DOHH2 (cell line): ENCODE measurements around the gene SLC1A3.
A peak's percentile ranks its signal among the peaks of the same experiment; 100 is the strongest.

ENCODE experiments used
- H3F3A ChIP-seq: fragments of 200-600 bp; sonication (generic), shearing (Covaris generic); 2 replicates; pipeline ENCODE4 v1.6.0; 2016; ENCODE audit warnings: antibody characterized with exemption, mild to moderate bottlenecking; ENCODE audit not compliant: control insufficient read depth, insufficient read depth
- H3K27ac ChIP-seq: fragments of 200-600 bp; sonication (generic); 2 replicates; pipeline ENCODE4 v1.5.1; 2014; ENCODE audit warnings: low read depth, mild to moderate bottlenecking, low read length, moderate library complexity
- H3K27me3 ChIP-seq: fragments of 200-600 bp; sonication (generic); 2 replicates; pipeline ENCODE4 v1.6.1; 2014; ENCODE audit warnings: mild to moderate bottlenecking, low read length, mixed read lengths; ENCODE audit not compliant: control insufficient read depth
- H3K36me3 ChIP-seq: fragments of 200-600 bp; sonication (generic); 2 replicates; pipeline ENCODE4 v1.6.1; 2014; ENCODE audit warnings: mild to moderate bottlenecking, low read length, moderate library complexity, mixed read lengths; ENCODE audit not compliant: control insufficient read depth
- H3K4me1 ChIP-seq: fragments of 200-600 bp; sonication (generic); 2 replicates; pipeline ENCODE4 v1.6.1; 2014; ENCODE audit warnings: mild to moderate bottlenecking, low read length, mixed read lengths; ENCODE audit not compliant: control insufficient read depth
- H3K4me2 ChIP-seq: fragments of 200-600 bp; sonication (generic); 2 replicates; pipeline ENCODE4 v1.6.0; 2014; ENCODE audit warnings: mild to moderate bottlenecking, low read length, moderate library complexity
- H3K4me3 ChIP-seq: fragments of 200-600 bp; sonication (generic); 2 replicates; pipeline ENCODE4 v1.5.1; 2014; ENCODE audit warnings: mild to moderate bottlenecking, low read length, mixed read lengths
- H3K79me2 ChIP-seq: fragments of 200-600 bp; sonication (generic); 2 replicates; pipeline ENCODE4 v1.6.1; 2014; ENCODE audit warnings: mild to moderate bottlenecking, low read length, mixed read lengths; ENCODE audit not compliant: control insufficient read depth
- H3K9me2 ChIP-seq: fragments of 200-600 bp; sonication (generic); replicated peaks from 2 replicates; pipeline ENCODE4 v1.6.1; 2014; ENCODE audit warnings: mild to moderate bottlenecking, low read length, mixed read lengths; ENCODE audit not compliant: control insufficient read depth
- H3K9me3 ChIP-seq: fragments of 200-600 bp; sonication (generic); 2 replicates; pipeline ENCODE4 v1.6.1; 2014; ENCODE audit warnings: antibody characterized with exemption, low read length, mixed read lengths; ENCODE audit not compliant: control insufficient read depth, insufficient read depth
- H4K20me1 ChIP-seq: fragments of 200-600 bp; sonication (generic); 2 replicates; pipeline ENCODE4 v1.6.0; 2014; ENCODE audit warnings: low read depth, mild to moderate bottlenecking, antibody characterized with exemption, low read length, moderate library complexity; ENCODE audit not compliant: control insufficient read depth, insufficient read depth
- CTCF ChIP-seq: fragments of 200-600 bp; sonication (generic); IDR thresholded peaks from one replicate; pipeline ENCODE4 v1.5.1; 2014; ENCODE audit warnings: antibody characterized with exemption, mild to moderate bottlenecking, low read depth, low read length; ENCODE audit not compliant: poor library complexity, severe bottlenecking
- EZH2phosphoT487 ChIP-seq: fragments of 200-600 bp; sonication (generic); IDR thresholded peaks from 2 replicates; pipeline ENCODE4 v1.6.1; 2017; ENCODE audit warnings: borderline replicate concordance, mild to moderate bottlenecking, antibody characterized with exemption, low read length, moderate library complexity, mixed read lengths

Gene SLC1A3

GRCh38 chr5:36690041-36690961, 83.9 kb downstream of the SLC1A3 start:
- H3K27ac ChIP-seq, result peak overlapping the region; percentile 39; the same call in 1 of the 2 replicates
- H3K4me1 ChIP-seq, result peaks cover 50% of the 10 kb centered on the region
- H3K4me3 ChIP-seq, result peak overlapping the region; percentile 91
- peak overlapping the region; percentile 97 for H3K4me2 ChIP-seq
- H3K36me3 ChIP-seq, result no peaks in the 10 kb centered on the region
- TF ChIP-seq EZH2phosphoT487, result no peak
- peak; percentile 75 for TF ChIP-seq CTCF
- no peaks in the 10 kb centered on the region for H3K79me2 ChIP-seq
- H4K20me1 ChIP-seq, result no peaks in the 10 kb centered on the region
- no peaks in the 10 kb centered on the region for H3K9me2 ChIP-seq
- H3F3A ChIP-seq, result peaks cover 8% of the 10 kb centered on the region
- H3K9me3 ChIP-seq, result no peaks in the 10 kb centered on the region
- no peaks in the 10 kb centered on the region for H3K27me3 ChIP-seq

DNA sequence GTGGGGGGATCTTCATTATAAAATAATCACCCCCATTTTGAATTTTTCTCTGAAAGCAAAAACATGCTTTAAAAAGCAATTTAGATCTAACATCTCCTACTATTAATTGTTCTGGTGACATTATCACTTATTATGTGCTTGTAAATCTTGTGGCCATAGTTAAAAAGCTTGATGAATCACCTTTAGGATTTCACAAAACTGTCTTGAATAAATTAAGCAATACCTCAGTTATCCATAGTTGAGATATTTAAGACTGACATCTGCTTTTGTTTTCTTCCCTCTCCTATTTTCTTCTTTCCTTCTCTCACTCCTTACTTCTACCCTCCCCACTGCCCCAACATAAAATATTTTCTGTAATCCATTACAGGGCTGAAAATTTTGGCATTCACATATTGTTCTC, 84.8 kb downstream of the SLC1A3 start:
- no peak for TF ChIP-seq EZH2phosphoT487
- TF ChIP-seq CTCF, result no peak
- peak overlapping the region; percentile 91; the same call in 1 of the 2 replicates for H3K4me3 ChIP-seq
- H3K27ac ChIP-seq, result no peak overlapping the region
- H3K4me2 ChIP-seq, result peak overlapping the region; percentile 97
- peaks cover 8% of the 10 kb centered on the region for H3F3A ChIP-seq
- no peaks in the 10 kb centered on the region for H3K36me3 ChIP-seq
- H3K9me2 ChIP-seq, result no peaks in the 10 kb centered on the region
- no peaks in the 10 kb centered on the region for H4K20me1 ChIP-seq
- H3K4me1 ChIP-seq, result peaks cover 46% of the 10 kb centered on the region
- no peaks in the 10 kb centered on the region for H3K79me2 ChIP-seq
- H3K27me3 ChIP-seq, result no peaks in the 10 kb centered on the region
- no peaks in the 10 kb centered on the region for H3K9me3 ChIP-seq

DNA sequence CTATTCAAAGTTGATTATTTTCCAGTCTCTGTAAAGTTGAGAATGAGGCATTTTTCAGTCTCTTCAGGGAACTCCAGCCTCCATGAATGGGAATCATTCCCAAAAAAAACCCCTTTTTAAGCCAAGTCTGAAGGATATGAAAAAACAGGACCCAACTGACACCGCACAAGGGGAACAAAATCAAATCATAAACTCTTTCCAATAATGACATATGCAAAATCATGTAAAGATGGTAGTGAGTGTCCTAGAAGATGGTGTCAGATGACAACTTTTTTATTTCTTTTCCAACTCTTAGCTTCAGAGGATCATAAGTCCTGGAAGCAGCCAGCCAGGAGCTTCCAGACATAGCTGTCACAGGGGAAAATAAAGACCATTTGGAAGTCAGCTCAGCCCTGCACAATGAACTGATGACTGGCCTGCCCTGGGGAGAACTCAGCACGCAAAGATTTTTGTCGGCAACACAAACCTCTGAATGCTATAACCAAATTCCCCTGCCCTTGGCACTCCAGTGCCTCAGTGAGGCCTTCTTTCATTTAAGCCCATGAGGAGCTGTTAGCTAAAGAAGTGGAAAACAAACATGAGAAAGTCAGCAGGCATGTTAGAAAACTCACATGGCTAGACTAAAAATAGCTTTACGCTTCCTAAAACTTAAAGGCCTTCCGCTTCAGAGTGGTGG, 85.4 kb downstream of the SLC1A3 start:
- Histone ChIP-seq H3K4me1 (peaks cover 46% of the 10 kb centered on the region), H4K20me1 (no peaks in the 10 kb centered on the region), H3K4me2 (no peak overlapping the region), H3K4me3 (no peak overlapping the region), H3K79me2 (no peaks in the 10 kb centered on the region), H3K27me3 (no peaks in the 10 kb centered on the region), H3K36me3 (no peaks in the 10 kb centered on the region), H3F3A (peaks cover 8% of the 10 kb centered on the region), H3K27ac (no peak overlapping the region), H3K9me2 (no peaks in the 10 kb centered on the region), H3K9me3 (no peaks in the 10 kb centered on the region)
- TF ChIP-seq EZH2phosphoT487 (no peak), CTCF (no peak)
